ENCODE data around the gene MYH11. TPM values are rescaled to one million over a fixed set of nuclear protein-coding genes. Genes with fewer than 3 reads are reported as not detected.

Gene MYH11
- total and polyA plus RNA-seq, 10 donors = 9.6 to 135 (median 110) TPM

GRCh38 chr16:15723808-15724207, 133.0 kb downstream of the MYH11 start:
- Histone ChIP-seq H3K4me1 (no peaks in the 10 kb centered on the region), H3K9me3 (no peaks in the 10 kb centered on the region), H3K36me3 (peaks cover 0 to 100% (median 82%) of the 10 kb centered on the region in 6 donors), H3K4me3 (no peak overlapping the region), H3K27me3 (replicated peaks in 1 of 7) (no peaks in the 10 kb centered on the region), H3K27ac (no peak overlapping the region)
- intact Hi-C loops (cut with DNase I; ENCODE audit: low total_unique reads) = no loop called here
- 85 to 96% (median 96%) methylated on average over 7 of the region's 7 CpGs for WGBS, 5 donors
- TF ChIP-seq POLR2AphosphoS5 (IDR thresholded peaks at IDR 0.05) = no peak
- no peak for TF ChIP-seq CTCF (IDR thresholded peaks at IDR 0.05 in 8 of 11, conservative IDR thresholded peaks at IDR 0.05 in 3 of 11)
- TF ChIP-seq POLR2A (IDR thresholded peaks at IDR 0.05) = no peak
- no peak for DNase-seq

- no peak overlapping the region for H3K27ac ChIP-seq
- no peaks in the 10 kb centered on the region for H3K4me1 ChIP-seq
- no peaks in the 10 kb centered on the region for H3K9me3 ChIP-seq
- H3K27me3 ChIP-seq (replicated peaks in 1 of 7) = no peaks in the 10 kb centered on the region
- TF ChIP-seq CTCF (IDR thresholded peaks at IDR 0.05 in 8 of 11, conservative IDR thresholded peaks at IDR 0.05 in 3 of 11) (no peak), POLR2AphosphoS5 (IDR thresholded peaks at IDR 0.05) (peak in 1 of 3 donors; percentile 18), POLR2A (IDR thresholded peaks at IDR 0.05) (no peak)
- intact Hi-C loops (cut with DNase I; ENCODE audit: low total_unique reads) = no loop called here
- DNase-seq = no peak
- no peak overlapping the region for H3K4me3 ChIP-seq
- 94 to 97% (median 95%) methylated on average over 14 of the region's 14 CpGs for WGBS, 5 donors
- H3K36me3 ChIP-seq = peaks cover 0 to 100% (median 91%) of the 10 kb centered on the region in 6 donors
Observed at GRCh38 chr16:15721018-15721417, 135.8 kb downstream of the MYH11 start.

- Histone ChIP-seq H3K36me3 (peaks cover 0 to 100% (median 75%) of the 10 kb centered on the region in 6 donors), H3K27me3 (replicated peaks in 1 of 7) (no peaks in the 10 kb centered on the region), H3K9me3 (no peaks in the 10 kb centered on the region), H3K27ac (no peak overlapping the region), H3K4me3 (no peak overlapping the region), H3K4me1 (no peaks in the 10 kb centered on the region)
- intact Hi-C loops (cut with DNase I; ENCODE audit: low total_unique reads) = no loop called here
- 93 to 96% (median 95%) methylated on average over 19 to 23 of the region's 23 CpGs for WGBS, 5 donors
- DNase-seq = no peak
- TF ChIP-seq POLR2AphosphoS5 (IDR thresholded peaks at IDR 0.05) (peak in 1 of 3 donors; percentile 56), CTCF (IDR thresholded peaks at IDR 0.05 in 8 of 11, conservative IDR thresholded peaks at IDR 0.05 in 3 of 11) (no peak)
Observed at GRCh38 chr16:15716694-15717447, 140.0 kb downstream of the MYH11 start.

GRCh38 chr16:15715221-15715620, 141.6 kb downstream of the MYH11 start:
- Histone ChIP-seq H3K4me1 (no peaks in the 10 kb centered on the region), H3K9me3 (no peaks in the 10 kb centered on the region), H3K4me3 (no peak overlapping the region), H3K27me3 (replicated peaks in 1 of 7) (no peaks in the 10 kb centered on the region), H3K27ac (no peak overlapping the region), H3K36me3 (peaks cover 0 to 100% (median 69%) of the 10 kb centered on the region in 6 donors)
- intact Hi-C loops (cut with DNase I; ENCODE audit: low total_unique reads) = no loop called here
- TF ChIP-seq CTCF (IDR thresholded peaks at IDR 0.05 in 8 of 11, conservative IDR thresholded peaks at IDR 0.05 in 3 of 11) = no peak
- no peak for TF ChIP-seq POLR2AphosphoS5 (IDR thresholded peaks at IDR 0.05)
- DNase-seq = no peak
- WGBS, 5 donors = 94 to 98% (median 95%) methylated on average over 5 of the region's 5 CpGs

Measured in spleen (tissue), 11 donors.